WTC11 (cell line): ENCODE data around the gene RGL1. TPM values are rescaled to one million over a fixed set of nuclear protein-coding genes. Genes with fewer than 3 reads are reported as not detected.

ENCODE experiments used
- ATAC-seq: fragments of 200-7000 bp; cut with Tn5 transposase; 2 replicates; pipeline ENCODE4 v1.10.0; 2021; ENCODE audit warnings: mild to moderate bottlenecking, moderate library complexity
- CTCF ChIA-PET: fragments of 300-600 bp; sonication (Branson Sonifier 250); formaldehyde crosslinking; loops from one replicate; lab custom pipeline; 2021; ENCODE audit warnings: antibody characterized with exemption; lab: Charles Lee
- POLR2A ChIA-PET: fragments of 350-600 bp; sonication (Branson Sonifier 250); formaldehyde crosslinking; loops from one replicate; lab custom pipeline; 2021; ENCODE audit warnings: antibody characterized with exemption; lab: Charles Lee
- DNase-seq: peaks from one replicate; pipeline ENCODE4 v3.0.0; 2021; ENCODE audit warnings: low spot score
- H3K27ac Mint-ChIP-seq: 2 replicates; pipeline ENCODE4 v1.8.0; 2021; ENCODE audit warnings: mixed read lengths
- H3K27me3 Mint-ChIP-seq: 2 replicates; pipeline ENCODE4 v1.8.0; 2021; ENCODE audit warnings: low read depth, mild to moderate bottlenecking, moderate library complexity, mixed read lengths
- H3K36me3 Mint-ChIP-seq: 2 replicates; pipeline ENCODE4 v1.8.0; 2021; ENCODE audit warnings: mixed read lengths
- H3K4me1 Mint-ChIP-seq: 2 replicates; pipeline ENCODE4 v1.8.0; 2022; ENCODE audit warnings: mixed read lengths
- H3K4me3 Mint-ChIP-seq: 2 replicates; pipeline ENCODE4 v1.8.0; 2021; ENCODE audit warnings: mild to moderate bottlenecking, moderate library complexity, mixed read lengths
- H3K9me3 Mint-ChIP-seq: 2 replicates; pipeline ENCODE4 v1.8.0; 2021; ENCODE audit warnings: mixed read lengths
- CBFB ChIP-seq: sonication (generic); formaldehyde crosslinking; IDR thresholded peaks from 2 replicates; pipeline ENCODE4 v1.8.1; 2022; ENCODE audit warnings: mild to moderate bottlenecking, low read depth, missing genetic modification reagents
- CDX4 ChIP-seq: fragments of 250-450 bp; sonication (Bioruptor Pico); IDR thresholded peaks from 2 replicates; pipeline ENCODE4 v1.9.0; 2021; ENCODE audit warnings: moderate library complexity, mild to moderate bottlenecking, inconsistent platforms, borderline replicate concordance
- E2F4 ChIP-seq: sonication (generic); formaldehyde crosslinking; IDR thresholded peaks from 2 replicates; pipeline ENCODE4 v1.8.1; 2022; ENCODE audit warnings: low read depth, mild to moderate bottlenecking, moderate library complexity, missing genetic modification reagents, borderline replicate concordance
- FOXP1 ChIP-seq: sonication (generic); formaldehyde crosslinking; IDR thresholded peaks from 2 replicates; pipeline ENCODE4 v1.8.0; 2022; ENCODE audit warnings: missing genetic modification reagents, mild to moderate bottlenecking, moderate library complexity, borderline replicate concordance
- IRF2 ChIP-seq: sonication (generic); formaldehyde crosslinking; IDR thresholded peaks from 2 replicates; pipeline ENCODE4 v1.8.0; 2022; ENCODE audit warnings: low read depth, missing genetic modification reagents, borderline replicate concordance
- JUN ChIP-seq: sonication (generic); formaldehyde crosslinking; IDR thresholded peaks from 2 replicates; pipeline ENCODE4 v1.8.0; 2023; ENCODE audit warnings: mild to moderate bottlenecking, missing genetic modification reagents
- KAT7 ChIP-seq: sonication (generic); formaldehyde crosslinking; IDR thresholded peaks from 2 replicates; pipeline ENCODE4 v1.8.1; 2023; ENCODE audit warnings: missing genetic modification reagents, mild to moderate bottlenecking, borderline replicate concordance
- MXD4 ChIP-seq: fragments of 250-450 bp; sonication (Bioruptor Pico); IDR thresholded peaks from 2 replicates; pipeline ENCODE4 v1.8.0; 2021; ENCODE audit warnings: mild to moderate bottlenecking, moderate library complexity, borderline replicate concordance
- NFYB ChIP-seq: sonication (generic); formaldehyde crosslinking; conservative IDR thresholded peaks from 2 replicates; pipeline ENCODE4 v1.8.0; 2022; ENCODE audit warnings: low read depth, missing genetic modification reagents
- PRDM15 ChIP-seq: sonication (generic); formaldehyde crosslinking; IDR thresholded peaks from 2 replicates; pipeline ENCODE4 v1.8.0; 2022; ENCODE audit warnings: missing genetic modification reagents
- PREB ChIP-seq: sonication (generic); formaldehyde crosslinking; IDR thresholded peaks from 2 replicates; pipeline ENCODE4 v1.8.1; 2022; ENCODE audit warnings: mild to moderate bottlenecking, missing genetic modification reagents, moderate library complexity, borderline replicate concordance
- PRRX2 ChIP-seq: fragments of 250-450 bp; sonication (Bioruptor Pico); IDR thresholded peaks from 2 replicates; pipeline ENCODE4 v1.8.0; 2021; ENCODE audit warnings: mild to moderate bottlenecking
- SMAD3 ChIP-seq: sonication (generic); formaldehyde crosslinking; IDR thresholded peaks from 2 replicates; pipeline ENCODE4 v1.8.0; 2022; ENCODE audit warnings: missing genetic modification reagents, mild to moderate bottlenecking, borderline replicate concordance
- SMAD4 ChIP-seq: sonication (generic); formaldehyde crosslinking; IDR thresholded peaks from 2 replicates; pipeline ENCODE4 v1.8.0; 2022; ENCODE audit warnings: mild to moderate bottlenecking, missing genetic modification reagents
- TCF7 ChIP-seq: sonication (generic); formaldehyde crosslinking; IDR thresholded peaks from 2 replicates; pipeline ENCODE4 v1.8.0; 2022; ENCODE audit warnings: mild to moderate bottlenecking, low read depth, missing genetic modification reagents, moderate library complexity
- USF2 ChIP-seq: sonication (generic); formaldehyde crosslinking; IDR thresholded peaks from 2 replicates; pipeline ENCODE4 v1.8.1; 2023; ENCODE audit warnings: mild to moderate bottlenecking, missing genetic modification reagents, moderate library complexity
- ZMAT4 ChIP-seq: fragments of 250-450 bp; sonication (Bioruptor Pico); IDR thresholded peaks from 2 replicates; pipeline ENCODE4 v1.9.0; 2021; ENCODE audit warnings: mild to moderate bottlenecking
- ZNF263 ChIP-seq: sonication (generic); formaldehyde crosslinking; IDR thresholded peaks from 2 replicates; pipeline ENCODE4 v1.8.1; 2022; ENCODE audit warnings: low read depth, mild to moderate bottlenecking, moderate library complexity, missing genetic modification reagents
- ZNF416 ChIP-seq: fragments of 250-450 bp; sonication (Bioruptor Pico); IDR thresholded peaks from 2 replicates; pipeline ENCODE4 v1.9.0; 2021; ENCODE audit warnings: mild to moderate bottlenecking, inconsistent platforms
- ZNF425 ChIP-seq: fragments of 250-450 bp; sonication (Bioruptor Pico); conservative IDR thresholded peaks from 2 replicates; pipeline ENCODE4 v1.9.0; 2021; ENCODE audit warnings: mild to moderate bottlenecking
- total RNA-seq: library from RNA; stranded (reverse); gene quantifications from 3 replicates; pipeline ENCODE4 v1.2.3, GENCODE V29; 2021

RGL1 gene
- total RNA-seq, 1 experiment from 2014 or later = 1.5 TPM

GRCh38 chr1:183912265-183912886 lies 107.5 kb downstream of the RGL1 start:
- Mint-ChIP-seq H3K4me1 (peaks cover 15% of the 10 kb centered on the region), H3K4me3 (no peak overlapping the region), H3K27ac (no peak overlapping the region), H3K27me3 (no peaks in the 10 kb centered on the region), H3K36me3 (no peaks in the 10 kb centered on the region), H3K9me3 (no peaks in the 10 kb centered on the region)
- TF ChIP-seq CDX4 (CRISPR knock-in tag) = no peak
- CTCF ChIA-PET = no interaction called here
- DNase-seq (no peak), ATAC-seq (no peak)
- POLR2A ChIA-PET = no interaction called here

- no peaks in the 10 kb centered on the region for H3K9me3 Mint-ChIP-seq
- H3K4me1 Mint-ChIP-seq = peaks cover 15% of the 10 kb centered on the region
- POLR2A ChIA-PET = no interaction called here
- DNase-seq (no peak), ATAC-seq (no peak)
- no peaks in the 10 kb centered on the region for H3K36me3 Mint-ChIP-seq
- H3K4me3 Mint-ChIP-seq = no peak overlapping the region
- TF ChIP-seq JUN (CRISPR knock-in tag) (no peak), ZMAT4 (CRISPR knock-in tag) (no peak), CBFB (CRISPR knock-in tag) (no peak), PREB (CRISPR knock-in tag) (no peak), PRRX2 (CRISPR knock-in tag) (no peak), SMAD3 (CRISPR knock-in tag) (no peak), USF2 (CRISPR knock-in tag) (no peak), ZNF416 (CRISPR knock-in tag) (no peak), KAT7 (no peak), NFYB (CRISPR knock-in tag) (no peak)
- CTCF ChIA-PET = no interaction called here
- no peaks in the 10 kb centered on the region for H3K27me3 Mint-ChIP-seq
- H3K27ac Mint-ChIP-seq = no peak overlapping the region
These were observed 108.7 kb downstream of the RGL1 start for GRCh38 chr1:183913567-183913993.

GRCh38 chr1:183914276-183914675 lies 109.4 kb downstream of the RGL1 start:
- H3K27ac Mint-ChIP-seq = no peak overlapping the region
- H3K4me1 Mint-ChIP-seq = peaks cover 15% of the 10 kb centered on the region
- CTCF ChIA-PET = interaction anchor here (4.1 kb wide), 1 partner anchor 259 kb away, joined by 105 read pairs; the partner anchor contains the start of gene APOBEC4
- POLR2A ChIA-PET = no interaction called here
- no peaks in the 10 kb centered on the region for H3K9me3 Mint-ChIP-seq
- ATAC-seq (no peak), DNase-seq (no peak)
- no peak overlapping the region for H3K4me3 Mint-ChIP-seq
- H3K36me3 Mint-ChIP-seq = no peaks in the 10 kb centered on the region
- no peaks in the 10 kb centered on the region for H3K27me3 Mint-ChIP-seq
- TF ChIP-seq PRRX2 (CRISPR knock-in tag) = no peak
- no peak for TF ChIP-seq ZNF263 (CRISPR knock-in tag)
- no peak for TF ChIP-seq ZNF425 (CRISPR knock-in tag)
- TF ChIP-seq TCF7 = no peak
- no peak for TF ChIP-seq ZNF416 (CRISPR knock-in tag)
- no peak for TF ChIP-seq IRF2 (CRISPR knock-in tag)
- TF ChIP-seq PRDM15 (CRISPR knock-in tag) = no peak
- TF ChIP-seq SMAD4 (CRISPR knock-in tag) = no peak
- no peak for TF ChIP-seq MXD4 (CRISPR knock-in tag)
- no peak for TF ChIP-seq FOXP1
- TF ChIP-seq E2F4 (CRISPR knock-in tag) = no peak
